PC-9 (cell line): ENCODE data around the gene USH2A. TPM values are rescaled to one million over a fixed set of nuclear protein-coding genes. Genes with fewer than 3 reads are reported as not detected.

Experiments used
- BruUV-seq: library from RNA; stranded (reverse); fragments of 400-500 nt; replicated peaks from 2 replicates; lab custom pipeline; 2021; lab: Mats Ljungman, UMichigan
- CTCF ChIA-PET: fragments of 300-600 bp; sonication (Branson Sonifier 250); formaldehyde crosslinking; loops from one replicate; lab custom pipeline; 2022; ENCODE audit warnings: antibody characterized with exemption; lab: Charles Lee
- POLR2A ChIA-PET: fragments of 300-600 bp; sonication (Branson Sonifier 250); formaldehyde crosslinking; loops from one replicate; lab custom pipeline; 2022; ENCODE audit warnings: antibody characterized with exemption; ENCODE audit not compliant: unreplicated experiment; lab: Charles Lee
- DNase-seq, 2 experiments: peaks; one replicate each; pipeline versions ENCODE4 v3.0.0 to v3.0.0-alpha.2; 2015 to 2022; ENCODE audit warnings: mixed read lengths in 1 of 2
- H2AFZ ChIP-seq: fragments of 200-600 bp; sonication (generic); 2 replicates; pipeline ENCODE4 v1.8.1; 2017; ENCODE audit warnings: antibody characterized with exemption
- H3F3A ChIP-seq: fragments of 200-600 bp; sonication (generic); 2 replicates; pipeline ENCODE4 v1.8.1; 2017; ENCODE audit warnings: antibody characterized with exemption, mild to moderate bottlenecking, low read depth; ENCODE audit not compliant: insufficient read depth
- H3K27ac ChIP-seq: fragments of 200-600 bp; sonication (generic); 2 replicates; pipeline ENCODE4 v1.6.1; 2016; ENCODE audit warnings: mixed run types
- H3K27me3 ChIP-seq: fragments of 200-600 bp; sonication (generic); 2 replicates; pipeline ENCODE4 v1.6.1; 2016; ENCODE audit warnings: low read depth, mixed run types; ENCODE audit not compliant: insufficient read depth
- H3K36me3 ChIP-seq: fragments of 200-600 bp; sonication (generic); 2 replicates; pipeline ENCODE4 v1.6.1; 2016; ENCODE audit warnings: low read depth, mixed run types
- H3K4me1 ChIP-seq: fragments of 200-600 bp; sonication (generic); replicated peaks from 2 replicates; pipeline ENCODE4 v1.6.1; 2016; ENCODE audit warnings: mixed run types; ENCODE audit not compliant: insufficient read depth
- H3K4me2 ChIP-seq: fragments of 200-600 bp; sonication (generic); 2 replicates; pipeline ENCODE4 v1.6.1; 2017; ENCODE audit warnings: mixed run types
- H3K4me3 ChIP-seq: fragments of 200-600 bp; sonication (generic); 2 replicates; pipeline ENCODE4 v1.6.1; 2016; ENCODE audit warnings: mixed run types
- H3K79me2 ChIP-seq: fragments of 200-600 bp; sonication (generic); 2 replicates; pipeline ENCODE4 v1.6.1; 2017; ENCODE audit warnings: low read depth, mixed run types
- H3K9me2 ChIP-seq: fragments of 200-600 bp; sonication (generic); 2 replicates; pipeline ENCODE4 v1.8.1; 2017; ENCODE audit warnings: mild to moderate bottlenecking; ENCODE audit not compliant: insufficient read depth
- H3K9me3 ChIP-seq: fragments of 200-600 bp; sonication (generic); 2 replicates; pipeline ENCODE4 v1.8.1; 2016; ENCODE audit warnings: low read depth; ENCODE audit not compliant: insufficient read depth
- H4K20me1 ChIP-seq: fragments of 200-600 bp; sonication (generic); 2 replicates; pipeline ENCODE4 v1.8.1; 2017; ENCODE audit not compliant: insufficient read depth
- EZH2 ChIP-seq: fragments of 200-600 bp; sonication (generic); IDR thresholded peaks from 2 replicates; pipeline ENCODE4 v1.8.0; 2017; ENCODE audit warnings: antibody characterized with exemption, low read depth
- intact Hi-C: fragments of 100-400 bp; cut with micrococcal nuclease; formaldehyde crosslinking; loops from one replicate; pipeline ENCODE4 v1.10.0; 2022; ENCODE audit not compliant: unreplicated experiment
- total RNA-seq: library from RNA; stranded (reverse); gene quantifications from 2 replicates; pipeline ENCODE4 v1.2.3, GENCODE V29; 2021
- TF ChIP-seq, protein P1 (sequence below): fragments of 200-600 bp; sonication (generic); conservative IDR thresholded peaks from 2 replicates; pipeline ENCODE4 v1.6.1; 2017; ENCODE audit warnings: mixed run types, antibody characterized with exemption, mild to moderate bottlenecking, moderate library complexity

Gene USH2A
- total RNA-seq, 1 experiment from 2014 or later: not detected

DNA sequence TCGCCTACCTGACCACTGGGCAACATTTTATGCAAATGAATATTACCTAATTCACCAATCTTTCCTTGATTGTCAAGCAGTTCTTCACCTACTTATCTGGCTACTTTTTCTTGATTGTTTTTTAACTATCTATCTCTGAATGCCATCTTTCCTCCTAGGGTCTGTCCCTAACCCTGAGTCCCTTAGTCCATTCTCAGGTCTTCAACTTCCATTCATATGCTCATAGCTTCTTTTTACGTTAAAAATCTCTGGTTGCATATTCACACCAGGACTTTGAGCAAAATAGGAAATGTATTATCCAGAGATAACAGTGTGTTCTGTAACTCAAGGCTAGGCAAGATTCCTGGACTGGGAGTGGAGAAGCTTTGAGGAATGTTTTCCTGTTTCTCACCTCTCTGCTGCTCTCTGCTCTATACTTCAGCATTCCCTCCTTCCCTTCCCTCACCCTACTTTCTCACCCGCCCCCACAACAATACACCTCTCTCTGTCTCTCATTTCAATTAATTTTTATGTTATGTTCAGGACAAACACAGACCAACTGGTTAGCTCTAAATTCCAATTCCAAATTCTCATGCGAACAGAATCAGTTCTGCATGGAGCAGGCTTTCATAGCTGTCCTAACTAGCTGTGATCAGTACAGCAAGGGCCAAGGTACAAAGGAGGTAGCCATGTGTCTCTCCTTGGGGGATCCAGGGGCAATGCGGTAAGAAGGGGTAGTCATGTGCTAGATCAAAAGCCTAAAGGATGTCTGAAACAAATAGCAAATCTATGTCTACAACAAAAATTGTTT, 278.4 kb downstream of the USH2A start:
- Histone ChIP-seq H3K4me2 (no peak overlapping the region), H3F3A (no peaks in the 10 kb centered on the region), H3K4me3 (no peak overlapping the region), H3K27me3 (no peaks in the 10 kb centered on the region), H3K36me3 (no peaks in the 10 kb centered on the region), H4K20me1 (no peaks in the 10 kb centered on the region), H3K27ac (no peak overlapping the region), H3K4me1 (no peaks in the 10 kb centered on the region), H3K9me3 (no peaks in the 10 kb centered on the region), H3K9me2 (no peaks in the 10 kb centered on the region), H2AFZ (no peak overlapping the region), H3K79me2 (no peaks in the 10 kb centered on the region)
- POLR2A ChIA-PET: no interaction called here
- intact Hi-C loops: no loop called here
- no TSS peak for BruUV-seq
- DNase-seq: no peak
- TF ChIP-seq EZH2: no peak
- TF ChIP-seq, protein P1, sequence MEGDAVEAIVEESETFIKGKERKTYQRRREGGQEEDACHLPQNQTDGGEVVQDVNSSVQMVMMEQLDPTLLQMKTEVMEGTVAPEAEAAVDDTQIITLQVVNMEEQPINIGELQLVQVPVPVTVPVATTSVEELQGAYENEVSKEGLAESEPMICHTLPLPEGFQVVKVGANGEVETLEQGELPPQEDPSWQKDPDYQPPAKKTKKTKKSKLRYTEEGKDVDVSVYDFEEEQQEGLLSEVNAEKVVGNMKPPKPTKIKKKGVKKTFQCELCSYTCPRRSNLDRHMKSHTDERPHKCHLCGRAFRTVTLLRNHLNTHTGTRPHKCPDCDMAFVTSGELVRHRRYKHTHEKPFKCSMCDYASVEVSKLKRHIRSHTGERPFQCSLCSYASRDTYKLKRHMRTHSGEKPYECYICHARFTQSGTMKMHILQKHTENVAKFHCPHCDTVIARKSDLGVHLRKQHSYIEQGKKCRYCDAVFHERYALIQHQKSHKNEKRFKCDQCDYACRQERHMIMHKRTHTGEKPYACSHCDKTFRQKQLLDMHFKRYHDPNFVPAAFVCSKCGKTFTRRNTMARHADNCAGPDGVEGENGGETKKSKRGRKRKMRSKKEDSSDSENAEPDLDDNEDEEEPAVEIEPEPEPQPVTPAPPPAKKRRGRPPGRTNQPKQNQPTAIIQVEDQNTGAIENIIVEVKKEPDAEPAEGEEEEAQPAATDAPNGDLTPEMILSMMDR: no peak
- CTCF ChIA-PET: no interaction called here

DNA sequence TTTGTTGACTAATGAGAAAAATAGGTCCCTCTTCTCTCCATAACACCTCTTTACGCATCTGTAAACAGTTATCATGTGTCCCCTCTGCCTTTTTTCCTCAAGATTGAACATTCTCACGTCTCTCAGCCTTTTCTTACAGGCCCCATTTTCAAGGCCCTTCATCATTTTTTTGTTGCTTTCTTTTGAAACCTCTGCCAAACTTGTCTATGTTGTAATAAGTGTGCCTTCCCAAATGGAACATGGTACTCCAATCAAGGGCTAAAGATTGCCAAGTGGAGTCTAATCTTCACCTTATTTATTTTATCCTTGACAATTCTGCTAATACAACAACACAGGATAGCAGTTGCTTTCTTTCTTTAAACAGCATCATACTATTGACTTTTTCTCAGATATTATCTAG, 280.3 kb downstream of the USH2A start:
- no peaks in the 10 kb centered on the region for H3K9me2 ChIP-seq
- H3K4me2 ChIP-seq: no peak overlapping the region
- no peak for TF ChIP-seq EZH2
- TF ChIP-seq, protein P1: no peak
- no TSS peak for BruUV-seq
- CTCF ChIA-PET: no interaction called here
- no peaks in the 10 kb centered on the region for H3F3A ChIP-seq
- no peaks in the 10 kb centered on the region for H4K20me1 ChIP-seq
- H3K4me3 ChIP-seq: no peak overlapping the region
- no peaks in the 10 kb centered on the region for H3K79me2 ChIP-seq
- no peaks in the 10 kb centered on the region for H3K4me1 ChIP-seq
- POLR2A ChIA-PET: no interaction called here
- no peaks in the 10 kb centered on the region for H3K36me3 ChIP-seq
- H3K27me3 ChIP-seq: no peaks in the 10 kb centered on the region
- no peak for DNase-seq
- H3K9me3 ChIP-seq: no peaks in the 10 kb centered on the region
- intact Hi-C loops: no loop called here
- H2AFZ ChIP-seq: no peak overlapping the region
- H3K27ac ChIP-seq: no peak overlapping the region

DNA sequence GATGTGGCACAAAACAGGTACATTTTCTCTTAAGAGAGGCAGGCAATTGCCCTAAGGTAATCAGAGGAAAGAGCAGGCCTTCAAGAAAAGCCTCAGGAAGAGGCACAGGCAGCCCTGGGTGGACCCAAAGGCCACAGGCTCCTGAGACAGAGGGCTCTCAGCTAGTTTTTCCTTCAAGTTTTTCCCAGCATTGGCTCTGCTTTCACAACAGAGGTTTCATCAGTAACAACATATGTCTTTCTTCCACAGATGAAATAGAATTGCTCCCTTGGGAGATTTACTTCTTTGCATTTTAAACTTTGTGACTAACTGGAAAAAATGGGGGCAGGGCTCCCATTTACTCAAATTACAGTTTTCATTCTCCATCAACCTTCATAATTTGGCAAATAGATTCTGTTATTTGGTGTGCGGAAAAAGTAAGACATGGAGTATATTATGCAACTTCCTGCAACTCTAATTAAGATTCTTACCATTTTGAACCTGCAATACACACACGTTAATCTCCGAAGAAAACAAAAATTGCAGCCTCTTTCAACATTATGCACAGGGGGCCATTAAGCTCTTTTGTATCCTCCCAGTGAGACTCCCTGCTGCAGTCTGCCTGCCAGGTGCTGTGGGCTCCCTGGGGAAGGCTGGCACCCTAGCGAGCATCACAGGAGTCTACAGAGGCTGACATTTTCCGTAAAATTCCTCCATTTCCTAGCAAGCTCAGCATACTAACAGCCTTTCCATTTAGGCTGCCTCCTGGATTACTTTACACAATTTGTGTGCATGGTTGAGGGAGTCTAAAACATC, 282.3 kb downstream of the USH2A start:
- Histone ChIP-seq H3K79me2 (no peaks in the 10 kb centered on the region), H3K9me3 (no peaks in the 10 kb centered on the region), H3K27ac (no peak overlapping the region), H3K4me3 (no peak overlapping the region), H2AFZ (no peak overlapping the region), H3K27me3 (no peaks in the 10 kb centered on the region), H3K36me3 (no peaks in the 10 kb centered on the region), H4K20me1 (no peaks in the 10 kb centered on the region), H3F3A (no peaks in the 10 kb centered on the region), H3K9me2 (no peaks in the 10 kb centered on the region), H3K4me1 (no peaks in the 10 kb centered on the region), H3K4me2 (no peak overlapping the region)
- POLR2A ChIA-PET: no interaction called here
- CTCF ChIA-PET: no interaction called here
- no peak for DNase-seq
- BruUV-seq: no TSS peak
- no peak for TF ChIP-seq EZH2
- TF ChIP-seq, protein P1: no peak
- intact Hi-C loops: no loop called here
